Measurements from ENCODE around the gene MCC.

MCC gene

DNA sequence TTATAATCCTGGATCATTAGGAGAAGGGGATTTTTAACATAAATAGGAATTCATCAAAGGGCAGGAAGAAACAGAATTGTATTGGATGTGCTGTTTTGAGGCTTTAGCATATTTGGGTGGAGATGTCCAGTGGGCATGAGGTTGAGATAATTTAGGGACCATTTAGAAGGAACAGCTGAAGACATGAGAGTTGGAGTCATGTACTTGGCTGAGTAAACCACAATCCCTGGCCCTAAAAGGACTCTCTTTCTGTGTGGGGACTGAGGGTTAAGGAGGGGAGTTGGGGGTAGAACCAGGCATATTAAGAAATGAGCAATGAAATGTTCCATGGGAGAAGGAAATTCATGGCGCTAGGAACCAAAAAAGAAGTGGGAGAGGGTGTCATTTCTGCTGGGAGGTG lies 450.1 kb downstream of the MCC start:
- in situ Hi-C loops (cut with HindIII; ENCODE audit: low sequenced_read_pairs): no loop called here
- TF ChIP-seq, protein P1, sequence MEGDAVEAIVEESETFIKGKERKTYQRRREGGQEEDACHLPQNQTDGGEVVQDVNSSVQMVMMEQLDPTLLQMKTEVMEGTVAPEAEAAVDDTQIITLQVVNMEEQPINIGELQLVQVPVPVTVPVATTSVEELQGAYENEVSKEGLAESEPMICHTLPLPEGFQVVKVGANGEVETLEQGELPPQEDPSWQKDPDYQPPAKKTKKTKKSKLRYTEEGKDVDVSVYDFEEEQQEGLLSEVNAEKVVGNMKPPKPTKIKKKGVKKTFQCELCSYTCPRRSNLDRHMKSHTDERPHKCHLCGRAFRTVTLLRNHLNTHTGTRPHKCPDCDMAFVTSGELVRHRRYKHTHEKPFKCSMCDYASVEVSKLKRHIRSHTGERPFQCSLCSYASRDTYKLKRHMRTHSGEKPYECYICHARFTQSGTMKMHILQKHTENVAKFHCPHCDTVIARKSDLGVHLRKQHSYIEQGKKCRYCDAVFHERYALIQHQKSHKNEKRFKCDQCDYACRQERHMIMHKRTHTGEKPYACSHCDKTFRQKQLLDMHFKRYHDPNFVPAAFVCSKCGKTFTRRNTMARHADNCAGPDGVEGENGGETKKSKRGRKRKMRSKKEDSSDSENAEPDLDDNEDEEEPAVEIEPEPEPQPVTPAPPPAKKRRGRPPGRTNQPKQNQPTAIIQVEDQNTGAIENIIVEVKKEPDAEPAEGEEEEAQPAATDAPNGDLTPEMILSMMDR (IDR thresholded peaks at IDR 0.05; ENCODE audit: low read depth, low read length, missing control alignments): no peak
- no peak for DNase-seq (ENCODE audit: low read depth)
- H3K4me3 ChIP-seq (ENCODE audit: low read depth, low read length): no peak overlapping the region

DNA sequence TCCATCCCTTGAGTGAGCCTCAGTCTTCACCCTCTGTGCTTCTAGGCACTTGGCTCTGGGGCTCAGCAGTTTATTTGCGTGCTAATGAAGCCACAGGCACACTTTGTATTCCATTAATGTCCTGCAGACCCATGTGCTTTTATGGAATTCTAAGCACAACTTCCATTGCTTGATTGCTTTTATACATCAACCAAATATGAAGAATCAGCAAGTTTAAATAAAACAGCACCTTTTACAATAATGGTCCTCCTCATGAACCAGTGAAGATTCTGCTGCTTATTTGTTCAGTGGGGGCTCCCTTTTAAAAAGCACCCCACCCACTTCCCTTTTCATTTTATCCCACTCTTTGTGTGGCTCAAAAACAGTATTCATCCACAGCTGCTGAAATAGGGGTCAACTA lies 451.4 kb downstream of the MCC start:
- no peak overlapping the region for H3K4me3 ChIP-seq (ENCODE audit: low read depth, low read length)
- DNase-seq (ENCODE audit: low read depth): no peak
- in situ Hi-C loops (cut with HindIII; ENCODE audit: low sequenced_read_pairs): no loop called here
- TF ChIP-seq, protein P1 (IDR thresholded peaks at IDR 0.05; ENCODE audit: low read depth, low read length, missing control alignments): no peak

DNA sequence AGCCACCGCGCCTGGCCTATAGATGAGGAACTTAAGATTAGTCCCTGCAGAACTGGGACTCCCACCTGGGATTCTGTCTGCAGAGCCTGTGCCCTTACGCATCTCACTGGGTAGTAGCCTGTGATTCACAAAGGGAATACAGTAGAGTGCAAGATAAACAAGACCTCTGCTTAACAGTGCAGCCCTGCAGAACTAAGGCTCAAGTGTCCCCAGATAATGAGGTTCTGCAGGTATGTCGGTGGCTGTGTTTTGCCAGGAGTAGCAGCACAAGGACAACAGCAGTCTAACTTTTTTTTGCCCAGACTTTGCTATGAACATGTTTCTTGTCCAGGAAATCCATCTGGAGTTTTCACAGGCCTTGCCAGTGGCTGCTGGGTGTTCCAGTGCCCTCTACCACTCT lies 451.9 kb downstream of the MCC start:
- TF ChIP-seq, protein P1 (IDR thresholded peaks at IDR 0.05; ENCODE audit: low read depth, low read length, missing control alignments): no peak
- no peak overlapping the region for H3K4me3 ChIP-seq (ENCODE audit: low read depth, low read length)
- in situ Hi-C loops (cut with HindIII; ENCODE audit: low sequenced_read_pairs): no loop called here
- no peak for DNase-seq (ENCODE audit: low read depth)

DNA sequence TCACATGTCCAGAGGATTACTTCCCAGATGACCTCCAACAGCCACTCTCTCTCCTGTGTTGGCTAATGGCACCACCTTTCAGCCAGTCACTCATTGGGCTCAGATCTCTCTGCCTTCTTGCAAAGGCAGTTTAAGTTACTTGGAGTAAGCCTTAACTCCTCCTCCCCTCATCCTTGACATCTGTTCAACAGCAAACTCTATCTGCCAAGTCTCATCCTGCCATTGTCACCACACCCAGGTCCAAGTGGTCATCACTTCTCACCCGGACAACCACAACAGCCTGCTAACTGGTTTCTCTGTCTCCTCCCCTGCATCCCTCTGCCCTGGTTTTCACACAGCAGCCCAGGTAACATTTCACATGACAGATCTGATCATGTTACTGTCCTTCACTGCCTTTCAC lies 453.2 kb downstream of the MCC start:
- TF ChIP-seq, protein P1 (IDR thresholded peaks at IDR 0.05; ENCODE audit: low read depth, low read length, missing control alignments): no peak
- DNase-seq (ENCODE audit: low read depth): no peak
- in situ Hi-C loops (cut with HindIII; ENCODE audit: low sequenced_read_pairs): no loop called here
- H3K4me3 ChIP-seq (ENCODE audit: low read depth, low read length): no peak overlapping the region

DNA sequence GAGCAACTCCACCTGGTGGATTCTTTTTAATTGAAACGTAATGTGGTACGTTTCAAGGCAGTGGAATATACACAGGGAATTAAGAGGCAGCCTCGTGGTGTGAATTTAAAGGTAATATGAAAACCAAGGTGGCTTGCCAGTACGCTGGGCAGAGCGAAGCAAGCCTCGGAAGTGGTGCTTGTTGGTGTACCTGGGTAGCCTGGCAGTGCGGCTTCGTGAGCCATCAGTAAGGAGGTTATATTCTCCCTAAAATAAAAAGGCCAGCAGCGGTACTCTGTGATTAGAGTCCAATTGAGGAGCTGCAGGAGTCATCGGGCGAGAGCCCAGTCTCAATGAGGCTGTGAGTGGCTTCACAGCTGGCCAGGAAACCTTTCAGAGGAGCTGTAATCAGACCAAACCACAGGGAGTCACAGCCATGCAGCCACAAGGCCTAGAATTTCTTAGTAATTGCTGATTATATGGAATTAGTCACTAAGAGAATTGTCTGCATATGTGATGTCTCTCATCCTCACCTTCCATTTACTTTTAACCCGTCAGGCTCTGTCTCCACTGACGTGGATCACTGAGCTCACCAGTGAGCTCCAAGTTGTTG lies 454.0 kb downstream of the MCC start:
- DNase-seq (ENCODE audit: low read depth): peak; percentile 90

GRCh38 chr5:113031557-113031956 lies 456.7 kb downstream of the MCC start:
- TF ChIP-seq, protein P1 (IDR thresholded peaks at IDR 0.05; ENCODE audit: low read depth, low read length, missing control alignments): no peak
- DNase-seq (ENCODE audit: low read depth): no peak
- in situ Hi-C loops (cut with HindIII; ENCODE audit: low sequenced_read_pairs): no loop called here
- no peak overlapping the region for H3K4me3 ChIP-seq (ENCODE audit: low read depth, low read length)

More for the DNA sequence above, 454.0 kb downstream of the MCC start:
- in situ Hi-C loops (cut with HindIII; ENCODE audit: low sequenced_read_pairs): no loop called here
- no peak overlapping the region for H3K4me3 ChIP-seq (ENCODE audit: low read depth, low read length)
- TF ChIP-seq, protein P1 (IDR thresholded peaks at IDR 0.05; ENCODE audit: low read depth, low read length, missing control alignments): no peak

Measured in astrocyte of the cerebellum (primary cell).